HS-27A (cell line): ENCODE results near the gene KLRF2.
"Not testable (repeated sequence)": the region's sequence is repeated elsewhere in the genome, so short reads cannot be mapped to it uniquely, and the experiment has no call there.

Experiments used
- DNase-seq: peaks from one replicate; pipeline ENCODE4 v3.0.0-alpha.2; 2012; ENCODE audit warnings: low read depth, missing footprints

The KLRF2 gene, protein sequence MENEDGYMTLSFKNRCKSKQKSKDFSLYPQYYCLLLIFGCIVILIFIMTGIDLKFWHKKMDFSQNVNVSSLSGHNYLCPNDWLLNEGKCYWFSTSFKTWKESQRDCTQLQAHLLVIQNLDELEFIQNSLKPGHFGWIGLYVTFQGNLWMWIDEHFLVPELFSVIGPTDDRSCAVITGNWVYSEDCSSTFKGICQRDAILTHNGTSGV

GRCh38 chr12:9881246-9881645, at the start of gene KLRF2:
Gene KLRF2, plus strand, starts transcription at chr12:9881489. Its CDS starts 107 bp downstream, at chr12:9881596.
- no peak for DNase-seq

GRCh38 chr12:9831720-9832119, 49.6 kb upstream of the KLRF2 start:
- no peak for DNase-seq

DNA sequence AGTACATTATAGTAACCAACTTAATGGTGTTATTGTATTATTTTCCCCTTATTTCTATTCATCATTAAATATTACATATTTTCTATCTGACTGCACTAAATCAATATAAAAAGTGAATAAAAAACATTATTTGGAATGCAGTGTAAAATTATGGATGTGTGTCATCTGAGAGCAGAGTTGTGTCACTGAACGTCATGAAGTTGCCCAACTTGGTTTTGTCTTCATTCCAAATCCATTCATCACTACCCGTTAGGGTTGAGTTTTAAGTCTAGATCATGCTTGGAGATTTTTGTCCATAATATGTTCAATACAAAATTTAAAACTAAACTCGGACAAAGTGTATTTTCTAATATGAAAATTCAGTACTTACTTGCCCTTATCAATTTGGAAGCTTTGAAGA, 37.9 kb upstream of the KLRF2 start:
- DNase-seq = no peak

- no peak for DNase-seq
Measured at GRCh38 chr12:9848899-9849298, 32.4 kb upstream of the KLRF2 start.

DNA sequence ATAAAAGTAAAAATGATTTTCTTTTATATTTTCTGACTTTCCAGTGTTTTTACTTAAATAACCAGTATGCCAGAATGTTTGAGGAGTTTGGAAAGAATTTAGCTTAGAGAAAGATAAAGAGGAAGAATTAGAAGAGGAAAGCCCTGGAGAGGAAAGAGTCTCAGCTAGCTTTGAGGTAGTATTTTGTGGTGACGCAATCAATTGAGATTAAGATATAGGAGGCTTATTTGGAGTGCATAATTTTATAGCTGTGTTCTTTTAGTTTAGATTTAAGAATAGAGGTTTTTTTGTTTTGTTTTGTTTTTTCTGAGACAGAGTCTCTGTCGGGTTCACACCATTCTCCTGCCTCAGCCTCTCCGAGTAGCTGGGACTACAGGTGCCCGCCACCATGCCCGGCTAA, 30.2 kb upstream of the KLRF2 start:
- DNase-seq = no peak

- DNase-seq = no peak
Measured at GRCh38 chr12:9851927-9852326, 29.4 kb upstream of the KLRF2 start.

DNA sequence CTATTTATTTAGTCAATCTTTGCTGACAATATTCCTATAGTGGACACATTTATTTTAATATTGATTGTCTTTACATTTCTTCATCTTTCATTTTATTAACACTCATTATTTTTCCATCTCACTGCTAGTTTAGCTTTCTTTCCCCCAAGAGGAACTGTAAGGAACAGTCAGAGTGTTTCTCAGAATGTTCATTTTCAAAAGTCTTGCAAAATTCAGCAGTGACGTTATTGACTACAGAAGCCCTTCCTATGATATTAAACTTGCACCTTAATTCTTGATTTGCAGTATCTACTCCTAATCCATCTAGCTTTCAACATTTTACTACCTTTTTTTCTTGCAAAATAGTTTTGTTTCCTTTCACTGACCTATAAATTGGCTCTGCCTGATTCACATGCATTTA, 25.1 kb upstream of the KLRF2 start:
- DNase-seq = no peak

DNA sequence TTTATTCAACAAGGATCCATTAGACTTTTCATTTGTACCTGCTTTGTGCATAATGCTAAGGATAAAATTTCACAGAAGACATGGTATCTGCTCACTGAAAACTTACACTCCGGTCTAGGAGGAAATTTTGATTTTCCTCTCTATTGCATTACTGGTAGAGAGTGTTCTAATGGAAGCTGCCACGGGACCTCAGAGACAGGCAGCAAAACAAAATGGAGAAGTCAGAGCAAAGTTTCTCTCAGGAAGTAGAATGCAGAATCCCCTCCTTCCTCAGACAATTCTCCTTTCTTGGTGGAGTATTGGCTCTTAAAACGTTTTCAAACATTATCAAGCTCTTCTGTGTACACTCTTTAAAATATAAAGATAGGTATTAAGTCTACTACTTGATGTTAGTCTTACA, 24.4 kb upstream of the KLRF2 start:
- DNase-seq = no peak

DNA sequence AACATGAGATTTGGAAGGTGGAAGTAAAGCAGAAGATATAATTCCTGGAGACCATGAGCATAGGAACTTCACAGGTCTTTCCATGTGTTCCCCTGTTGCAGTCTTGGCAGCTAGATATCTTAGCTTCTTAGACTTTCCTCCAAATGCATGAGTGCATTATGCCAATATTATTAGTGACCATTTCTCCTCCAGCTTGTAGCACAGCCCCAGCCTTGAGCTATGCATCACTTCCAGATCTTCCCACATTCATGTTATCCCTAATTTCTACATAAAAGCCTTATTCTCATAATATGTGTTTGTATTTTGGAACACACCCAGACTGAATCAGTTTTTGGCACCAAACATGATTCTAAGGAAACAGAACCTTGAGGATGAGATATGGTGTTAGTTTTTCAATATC, 23.2 kb upstream of the KLRF2 start:
- DNase-seq = no peak

DNA sequence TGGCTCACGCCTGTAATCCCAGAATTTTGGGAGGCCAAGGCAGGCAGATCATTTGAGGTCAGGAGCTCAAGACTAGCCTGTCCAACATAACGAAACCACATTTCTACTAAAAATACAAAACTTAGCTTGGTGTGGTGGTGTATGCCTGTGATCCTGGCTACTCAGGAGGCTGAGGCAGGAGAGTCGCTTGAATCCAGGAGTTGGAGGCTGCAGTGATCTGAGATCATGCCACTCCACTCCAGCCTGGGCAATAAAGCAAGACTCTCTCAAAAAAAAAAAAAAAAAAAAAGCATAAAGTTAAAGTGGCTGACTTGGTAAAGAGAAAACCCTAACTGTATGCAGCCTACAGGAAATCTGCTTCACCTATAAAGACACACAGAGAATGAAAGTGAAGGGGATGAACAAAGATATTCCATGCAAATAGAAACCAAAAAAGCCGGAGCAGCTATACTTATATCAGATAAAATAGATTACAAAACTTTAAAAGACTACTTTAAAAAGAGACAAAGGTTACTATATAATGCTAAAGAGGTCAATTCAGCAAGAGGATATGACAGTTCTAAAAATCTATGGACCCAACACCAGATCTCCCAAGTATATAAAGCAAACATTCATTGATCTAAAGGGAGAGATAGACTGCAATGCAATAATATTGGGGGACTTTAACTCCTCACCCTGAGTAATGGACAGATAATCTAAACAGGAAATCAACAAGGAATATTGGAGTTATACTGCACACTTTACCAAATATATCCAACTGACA, 16.2 kb upstream of the KLRF2 start:
- DNase-seq = no peak

DNA sequence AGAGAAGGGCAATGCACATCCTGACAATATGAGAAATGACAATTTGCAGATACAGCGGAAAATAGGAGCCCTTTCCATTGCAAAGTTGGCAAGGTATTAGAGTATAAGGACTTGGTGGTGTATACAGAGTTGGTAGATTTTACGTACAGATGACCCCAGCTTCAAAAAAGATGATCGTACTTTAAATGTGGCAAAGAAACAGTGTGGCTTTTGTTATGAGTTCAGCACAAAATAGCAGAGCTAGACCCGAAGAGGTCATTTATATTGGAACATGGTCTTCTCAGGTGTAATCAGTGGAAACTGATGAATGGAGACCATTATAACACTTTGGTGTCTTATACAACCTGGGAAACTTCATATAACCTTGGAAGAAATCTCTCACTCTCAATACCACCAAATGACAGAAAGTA, 14.4 kb upstream of the KLRF2 start:
- no peak for DNase-seq

DNA sequence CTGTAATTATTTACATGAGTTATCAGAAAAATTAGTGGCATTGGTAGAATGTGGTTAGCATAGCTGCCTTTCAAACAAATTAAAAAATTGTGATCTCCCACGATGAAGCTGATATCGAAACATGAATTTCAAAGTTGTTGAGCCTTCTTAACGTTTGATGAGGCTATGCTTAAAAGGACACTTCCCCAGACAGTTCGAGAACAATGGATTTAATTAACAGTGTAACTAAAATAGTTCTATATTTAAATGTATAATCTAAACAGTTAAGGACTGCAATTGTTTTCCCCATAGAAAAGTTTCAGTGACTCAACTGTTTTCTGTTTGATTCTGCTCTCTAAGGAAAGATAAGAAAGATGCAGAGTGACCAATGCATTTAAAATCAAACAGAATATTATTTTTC, 13.8 kb upstream of the KLRF2 start:
- DNase-seq = no peak

DNA sequence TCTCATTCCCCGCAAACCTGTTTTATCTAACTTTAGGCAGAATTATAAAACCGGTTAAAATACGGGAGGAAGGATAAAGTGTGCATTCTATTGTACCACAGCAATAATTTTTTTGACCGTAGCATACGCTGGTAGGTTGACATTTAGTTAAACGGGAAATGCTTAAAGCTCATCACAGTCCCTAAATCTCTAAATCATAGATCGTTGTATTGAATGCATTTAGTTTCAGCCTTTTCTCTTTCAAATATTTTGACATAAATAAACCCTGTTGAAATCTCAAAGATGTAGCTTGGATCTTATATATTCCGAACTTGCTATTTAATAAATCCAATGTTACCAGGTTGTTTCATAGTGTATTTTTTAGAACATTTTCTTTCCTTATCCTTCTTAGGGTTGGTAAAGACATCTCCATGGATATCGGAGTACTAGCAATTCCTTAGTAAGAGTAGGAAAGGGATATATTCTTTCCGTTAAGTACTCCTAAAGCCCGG, 12.9 kb upstream of the KLRF2 start:
- DNase-seq = no peak

GRCh38 chr12:9868951-9869306, 12.4 kb upstream of the KLRF2 start:
- no peak for DNase-seq

- no peak for DNase-seq
Measured at GRCh38 chr12:9869307-9870161, 11.8 kb upstream of the KLRF2 start, which contains the start of gene CLEC2B. Gene CLEC2B, minus strand, starts transcription at chr12:9869354.

DNA sequence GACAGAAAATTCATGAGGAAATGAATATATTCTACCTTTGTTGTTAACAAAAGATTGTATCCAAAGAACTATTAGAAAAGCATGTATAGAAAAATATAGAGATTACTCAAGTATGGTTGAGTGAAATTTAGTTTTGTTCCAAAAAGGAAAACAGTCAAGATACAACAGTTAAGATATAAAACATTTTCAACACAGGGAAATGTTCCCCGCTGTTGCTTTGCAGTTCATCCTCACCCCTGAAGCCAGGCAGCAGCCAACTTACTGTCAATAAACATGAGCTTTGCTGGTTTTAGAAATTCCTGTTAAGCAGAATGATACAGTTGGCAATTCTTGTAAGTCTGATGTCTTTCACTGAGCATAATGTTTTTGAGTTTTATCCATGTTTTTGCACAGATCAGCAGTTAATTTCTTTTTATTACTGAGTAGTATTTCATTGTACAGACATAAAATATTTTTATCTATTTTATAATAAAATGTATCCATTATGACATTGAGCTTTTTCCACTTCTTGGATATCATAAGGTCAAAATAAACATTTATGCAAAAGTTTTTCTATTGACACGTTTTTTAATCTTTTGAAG, 10.9 kb upstream of the KLRF2 start:
- no peak for DNase-seq

- no peak for DNase-seq
Measured at GRCh38 chr12:9872162-9872561, 9.1 kb upstream of the KLRF2 start.

GRCh38 chr12:9872742-9873141, 8.5 kb upstream of the KLRF2 start:
- DNase-seq = no peak

GRCh38 chr12:9876120-9876519, 5.2 kb upstream of the KLRF2 start:
- not testable (repeated sequence) for DNase-seq

DNA sequence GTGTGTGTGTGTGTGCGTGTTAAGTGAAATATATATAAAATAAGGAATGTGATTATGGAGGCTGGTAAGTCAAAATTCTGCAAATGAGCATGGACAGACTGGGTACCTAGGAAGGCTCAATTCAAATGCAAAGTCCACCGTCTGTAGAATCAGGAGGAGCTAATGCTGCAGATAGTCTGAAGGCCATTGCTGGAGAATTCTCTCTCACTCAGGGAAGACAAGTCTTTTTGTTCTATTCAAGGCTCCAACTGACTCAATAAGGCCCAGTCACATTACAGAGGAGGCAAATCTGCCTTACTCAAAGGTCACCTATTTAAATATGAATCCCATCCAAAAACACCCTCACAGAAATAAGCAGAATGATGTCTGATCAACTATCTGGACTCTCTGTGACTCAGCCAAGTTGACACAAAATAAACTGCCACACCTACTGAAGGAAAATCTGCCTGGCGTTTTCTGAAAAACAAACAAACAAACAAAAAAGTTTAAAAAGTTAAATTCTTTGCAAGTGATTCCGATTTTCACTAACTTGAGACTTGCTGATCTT, 684 bp upstream of the KLRF2 start:
- no peak for DNase-seq

GRCh38 chr12:9881988-9882387, 699 bp downstream of the KLRF2 start:
- no peak for DNase-seq

DNA sequence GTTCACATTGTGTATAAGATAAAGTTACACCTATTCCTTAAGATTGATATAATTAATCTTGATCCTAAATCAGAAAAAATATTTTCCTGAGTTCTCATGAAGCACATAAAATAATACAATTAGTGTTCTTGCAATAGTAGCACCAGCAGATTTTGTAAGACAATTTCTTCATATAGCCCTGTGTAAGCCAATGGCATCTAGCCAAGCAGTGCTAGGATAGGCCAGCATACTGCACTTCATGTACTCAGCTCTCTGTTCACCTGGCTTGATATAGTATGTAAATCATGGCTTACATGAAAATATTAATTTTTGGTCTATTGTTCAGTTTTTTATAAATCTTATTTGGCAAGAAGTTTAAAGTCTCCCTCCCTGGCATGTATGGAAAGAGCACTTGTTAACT, 1.9 kb downstream of the KLRF2 start:
- DNase-seq = no peak
